Left renal pelvis (tissue), 4 donors: ENCODE data around the gene SERPINB6. TPM values are rescaled to one million over a fixed set of nuclear protein-coding genes. Genes with fewer than 3 reads are reported as not detected.
"Not testable (repeated sequence)": the region's sequence is repeated elsewhere in the genome, so short reads cannot be mapped to it uniquely, and the experiment has no call there.

Experiments used
- DNase-seq, 4 donors: peaks; one replicate each; pipeline ENCODE4 v3.0.0-alpha.2; 2013; ENCODE audit warnings: low read depth in 4 of 4, low spot score in 3 of 4
- polyA plus RNA-seq, 4 donors: library from polyadenylated mRNA; unstranded; fragments of 120-200 nt; gene quantifications; one replicate each; pipeline ENCODE4 v1.2.1, GENCODE V29; 2013; ENCODE audit not compliant: insufficient read length in 4 of 4

The SERPINB6 gene
- polyA plus RNA-seq, 4 donors, result 67.9 to 95.8 (median 89.1) TPM

GRCh38 chr6:2940010-2940850 lies 31.1 kb downstream of the SERPINB6 start:
- no peak for DNase-seq

GRCh38 chr6:2939315-2940009 lies 31.9 kb downstream of the SERPINB6 start:
- DNase-seq, result no peak

- DNase-seq, result no peak
Measured at GRCh38 chr6:2938632-2939083, 32.7 kb downstream of the SERPINB6 start.

GRCh38 chr6:2938004-2938631 lies 33.2 kb downstream of the SERPINB6 start:
- no peak for DNase-seq

GRCh38 chr6:2937627-2938003 lies 33.8 kb downstream of the SERPINB6 start:
- DNase-seq, result no peak

GRCh38 chr6:2935566-2936291 lies 35.6 kb downstream of the SERPINB6 start:
- DNase-seq, result no peak

- DNase-seq, result no peak
Measured at GRCh38 chr6:2934057-2934456, 37.3 kb downstream of the SERPINB6 start.

GRCh38 chr6:2932911-2933310 lies 38.5 kb downstream of the SERPINB6 start:
- DNase-seq, result not testable (repeated sequence)

- DNase-seq, result peak in 3 of 4 donors; percentile 41 to 67 (median 47)
Measured at GRCh38 chr6:2931970-2932748, 39.2 kb downstream of the SERPINB6 start.

- no peak for DNase-seq
Measured at GRCh38 chr6:2931055-2931454, 40.3 kb downstream of the SERPINB6 start.

- DNase-seq, result not testable (repeated sequence)
Measured at GRCh38 chr6:2927931-2928330, 43.4 kb downstream of the SERPINB6 start.

- not testable (repeated sequence) for DNase-seq
Measured at GRCh38 chr6:2925842-2926747, 45.3 kb downstream of the SERPINB6 start.

- no peak for DNase-seq
Measured at GRCh38 chr6:2921520-2922115, 49.7 kb downstream of the SERPINB6 start.

GRCh38 chr6:2920671-2921112 lies 50.7 kb downstream of the SERPINB6 start:
- DNase-seq, result no peak

GRCh38 chr6:2919886-2920285 lies 51.5 kb downstream of the SERPINB6 start:
- DNase-seq, result no peak

GRCh38 chr6:2919401-2919800 lies 52.0 kb downstream of the SERPINB6 start:
- no peak for DNase-seq

GRCh38 chr6:2918936-2919335 lies 52.4 kb downstream of the SERPINB6 start:
- DNase-seq, result no peak

- no peak for DNase-seq
Measured at GRCh38 chr6:2917801-2918445, 53.4 kb downstream of the SERPINB6 start.
